ENCODE data around the gene KRT6B. TPM values are rescaled to one million over a fixed set of nuclear protein-coding genes. Genes with fewer than 3 reads are reported as not detected.

KRT6B gene
- total RNA-seq, 1 donor from 2014 or later: not detected

DNA sequence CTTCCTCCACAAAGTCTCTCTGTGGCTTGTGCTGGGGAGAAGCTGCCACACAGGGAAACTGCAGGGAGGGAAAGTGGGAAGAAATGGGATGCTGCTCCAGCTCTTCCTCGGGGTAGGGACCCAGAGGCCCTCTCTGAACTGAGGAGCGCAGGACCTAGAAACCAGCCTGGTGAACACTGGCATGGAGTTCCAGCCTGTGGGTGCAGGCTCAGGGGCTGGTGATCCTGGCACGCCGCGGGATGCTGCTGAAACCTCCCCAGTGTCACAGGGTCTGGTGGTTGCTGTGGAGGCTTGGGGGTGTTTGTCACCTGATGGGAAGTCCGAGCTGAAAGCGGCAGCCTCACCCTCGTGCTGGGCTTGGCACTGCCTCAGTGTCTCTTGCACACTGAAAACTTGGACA, 12.5 kb downstream of the KRT6B start:
- Mint-ChIP-seq H3K4me1 (ENCODE audit: low read depth) (no peaks in the 10 kb centered on the region), H3K4me3 (ENCODE audit: low read depth) (no peak overlapping the region), H3K9me3 (no peaks in the 10 kb centered on the region), H3K27me3 (ENCODE audit: low read depth) (peaks cover 13% of the 10 kb centered on the region), H3K36me3 (ENCODE audit: low read depth) (no peaks in the 10 kb centered on the region), H3K27ac (no peak overlapping the region)
- intact Hi-C loops (cut with micrococcal nuclease): no loop called here
- no peak for DNase-seq (ENCODE audit: low spot score)

DNA sequence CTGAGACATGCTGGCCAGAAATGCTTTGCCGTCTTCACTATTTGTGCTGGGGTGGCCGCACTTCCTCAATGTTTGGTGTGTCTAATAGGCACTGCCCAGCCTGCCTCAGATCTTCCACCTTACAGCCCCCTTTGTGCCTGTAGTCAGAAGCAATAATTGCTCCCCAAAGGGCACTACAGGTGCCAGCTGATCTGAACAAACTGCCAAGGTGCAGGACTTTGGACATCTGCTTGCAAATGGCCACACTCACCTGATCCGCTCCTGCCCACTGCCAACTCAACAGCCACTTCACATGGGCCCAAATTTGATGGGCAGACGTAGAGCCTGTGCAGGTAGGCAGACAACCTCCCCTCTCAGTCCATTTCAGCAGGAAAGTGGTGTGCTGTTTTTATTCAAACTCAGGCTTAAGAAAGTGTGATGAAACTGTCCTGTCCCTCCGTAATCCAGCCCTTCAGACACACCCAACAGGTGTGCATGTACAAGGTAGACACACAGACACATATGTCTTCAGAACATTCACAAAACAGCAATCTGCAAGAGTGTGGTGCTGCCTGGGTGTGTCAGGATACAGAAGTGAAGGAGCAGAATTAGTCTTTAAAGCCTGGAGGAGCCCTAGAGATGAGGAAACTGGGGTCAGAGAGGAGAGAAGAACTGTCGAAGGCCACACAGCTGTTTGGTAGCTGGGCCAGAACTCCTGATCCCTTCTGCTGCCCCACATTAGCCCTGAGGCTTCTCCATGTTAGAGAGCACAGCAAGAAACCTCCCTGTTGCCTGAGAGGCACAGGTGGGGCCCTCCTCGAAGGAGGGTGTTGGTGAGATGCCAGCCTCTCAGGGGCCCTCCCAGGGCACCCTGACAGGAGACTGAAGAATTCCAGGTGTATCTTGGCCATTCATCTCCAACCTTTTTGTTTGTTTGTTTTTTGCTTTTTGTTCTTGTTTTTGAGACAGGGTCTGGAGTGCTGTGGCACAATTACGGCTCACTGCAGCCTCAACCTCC, 13.3 kb downstream of the KRT6B start:
- intact Hi-C loops (cut with micrococcal nuclease): no loop called here
- H3K27me3 Mint-ChIP-seq (ENCODE audit: low read depth): peaks cover 13% of the 10 kb centered on the region
- no peak for DNase-seq (ENCODE audit: low spot score)

DNA sequence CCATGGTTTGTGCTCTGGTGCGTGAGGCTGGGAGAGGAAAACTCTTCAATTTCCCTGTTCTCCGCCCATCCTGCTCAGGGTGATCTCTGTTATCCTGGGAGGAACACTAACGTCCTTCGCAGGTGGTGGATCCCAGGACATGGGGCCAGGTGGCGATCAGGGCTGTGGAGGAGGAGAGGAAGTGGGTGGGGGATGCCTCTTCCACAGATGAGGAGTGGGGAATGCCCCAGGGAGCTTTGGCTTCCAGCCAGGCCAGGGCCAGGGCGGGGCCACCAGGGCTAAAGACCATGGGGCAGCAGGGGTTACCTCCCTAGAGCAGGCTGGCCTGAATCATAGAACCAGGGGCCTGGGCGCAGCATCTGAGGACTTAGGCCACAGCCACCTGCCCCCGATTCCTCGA, 14.4 kb downstream of the KRT6B start:
- Mint-ChIP-seq H3K9me3 (no peaks in the 10 kb centered on the region), H3K4me1 (ENCODE audit: low read depth) (no peaks in the 10 kb centered on the region), H3K36me3 (ENCODE audit: low read depth) (no peaks in the 10 kb centered on the region), H3K27ac (no peak overlapping the region), H3K27me3 (ENCODE audit: low read depth) (peaks cover 6% of the 10 kb centered on the region), H3K4me3 (ENCODE audit: low read depth) (no peak overlapping the region)
- intact Hi-C loops (cut with micrococcal nuclease): no loop called here
- DNase-seq (ENCODE audit: low spot score): no peak

More for the DNA sequence above, 13.3 kb downstream of the KRT6B start:
- no peaks in the 10 kb centered on the region for H3K4me1 Mint-ChIP-seq (ENCODE audit: low read depth)
- no peaks in the 10 kb centered on the region for H3K9me3 Mint-ChIP-seq
- H3K36me3 Mint-ChIP-seq (ENCODE audit: low read depth): no peaks in the 10 kb centered on the region
- H3K27ac Mint-ChIP-seq: no peak overlapping the region
- H3K4me3 Mint-ChIP-seq (ENCODE audit: low read depth): no peak overlapping the region

DNA sequence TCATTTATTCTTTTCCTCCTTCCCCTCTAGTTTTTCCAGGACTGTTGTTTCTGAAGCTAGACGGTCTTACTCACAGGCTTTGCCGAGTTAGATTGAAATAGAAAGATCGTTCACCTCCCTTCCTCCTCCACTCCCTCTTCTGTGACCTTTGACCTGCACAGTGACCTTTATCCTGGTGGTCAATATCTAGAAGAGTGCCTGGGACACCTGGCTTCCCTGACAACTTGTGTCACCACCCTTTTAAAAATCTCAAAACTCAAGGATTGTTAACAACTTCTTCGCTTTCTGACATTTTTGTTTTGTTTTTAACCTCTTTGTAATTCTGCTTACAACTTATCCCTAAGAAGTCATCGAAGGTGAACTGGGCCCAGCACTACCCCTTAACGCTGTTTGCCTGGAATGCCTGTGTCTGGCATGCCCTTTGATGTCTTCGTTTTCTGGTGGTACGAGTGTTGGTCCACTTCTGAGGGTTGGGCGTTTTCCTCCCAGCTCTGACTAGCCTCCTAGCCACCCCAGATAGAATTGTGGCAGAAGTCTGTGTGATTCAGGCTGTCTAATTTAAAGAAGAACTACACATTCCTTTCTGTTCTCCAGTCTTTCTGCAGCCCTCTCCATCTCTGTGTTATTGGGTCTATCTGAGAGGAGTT, 15.0 kb downstream of the KRT6B start:
- intact Hi-C loops (cut with micrococcal nuclease): no loop called here
- Mint-ChIP-seq H3K36me3 (ENCODE audit: low read depth) (no peaks in the 10 kb centered on the region), H3K4me3 (ENCODE audit: low read depth) (no peak overlapping the region), H3K4me1 (ENCODE audit: low read depth) (no peaks in the 10 kb centered on the region), H3K27me3 (ENCODE audit: low read depth) (peaks cover 2% of the 10 kb centered on the region), H3K9me3 (no peaks in the 10 kb centered on the region), H3K27ac (no peak overlapping the region)
- no peak for DNase-seq (ENCODE audit: low spot score)

DNA sequence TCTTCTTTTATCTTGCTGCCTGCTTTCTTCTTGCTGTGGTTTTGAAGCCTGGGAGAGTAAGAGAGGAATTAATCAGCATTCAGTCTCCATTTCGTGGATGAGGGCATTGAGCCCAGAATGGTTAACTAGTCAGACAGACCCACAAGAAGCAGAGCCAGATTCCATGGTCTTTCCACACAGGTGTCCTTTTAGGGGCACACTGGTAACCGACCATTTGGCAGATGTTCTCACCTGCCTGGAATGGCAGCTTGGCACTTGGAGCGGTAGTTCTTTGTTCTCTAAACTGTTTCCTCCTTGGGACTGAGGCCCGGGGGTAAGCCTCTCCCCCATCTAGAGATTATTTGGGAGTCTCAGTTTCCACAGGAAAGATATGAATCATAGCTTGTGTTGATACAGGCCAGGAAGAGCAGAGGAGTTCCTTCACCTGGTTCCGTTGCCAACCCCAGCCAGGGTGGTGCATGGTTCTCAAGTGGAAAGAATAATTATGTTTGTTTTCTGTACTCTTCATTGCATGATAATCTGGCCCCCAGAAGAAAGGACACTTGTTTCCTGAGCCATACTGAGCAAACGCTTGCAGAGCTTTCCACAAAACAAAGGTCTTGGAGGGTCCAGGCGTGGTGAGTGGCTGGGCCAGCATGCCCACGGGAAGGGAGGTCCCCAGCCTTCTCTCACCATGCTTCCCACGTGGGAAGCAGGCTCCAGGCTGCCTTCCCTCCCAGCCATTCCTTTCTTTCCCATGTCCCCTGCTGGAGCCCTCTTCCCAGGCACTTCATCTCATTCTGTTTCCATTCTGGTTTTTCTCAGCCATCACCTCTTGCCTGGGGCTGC, 15.7 kb downstream of the KRT6B start:
- no peak overlapping the region for H3K4me3 Mint-ChIP-seq (ENCODE audit: low read depth)
- no peak for DNase-seq (ENCODE audit: low spot score)
- no peak overlapping the region for H3K27ac Mint-ChIP-seq
- intact Hi-C loops (cut with micrococcal nuclease): no loop called here
- H3K27me3 Mint-ChIP-seq (ENCODE audit: low read depth): peaks cover 2% of the 10 kb centered on the region
- no peaks in the 10 kb centered on the region for H3K9me3 Mint-ChIP-seq
- no peaks in the 10 kb centered on the region for H3K4me1 Mint-ChIP-seq (ENCODE audit: low read depth)
- H3K36me3 Mint-ChIP-seq (ENCODE audit: low read depth): no peaks in the 10 kb centered on the region

DNA sequence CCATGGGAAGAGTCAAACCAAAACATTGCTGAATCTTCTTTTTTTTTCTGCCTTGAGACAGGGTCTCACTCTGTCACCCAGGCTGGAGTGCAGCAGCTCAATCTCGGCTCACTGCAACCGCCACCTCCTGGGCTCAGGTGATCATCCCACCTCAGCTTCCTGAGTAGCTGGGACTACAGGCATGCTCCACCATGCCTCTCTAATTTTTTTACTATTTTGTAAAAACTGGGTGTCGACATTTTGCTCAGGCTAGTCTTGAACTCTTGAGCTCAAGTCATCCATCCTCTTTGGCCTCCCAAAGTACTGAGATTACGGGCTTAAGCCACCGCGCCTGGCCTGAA, 16.3 kb downstream of the KRT6B start:
- intact Hi-C loops (cut with micrococcal nuclease): no loop called here
- no peak for DNase-seq (ENCODE audit: low spot score)
- Mint-ChIP-seq H3K27me3 (ENCODE audit: low read depth) (peaks cover 2% of the 10 kb centered on the region), H3K4me3 (ENCODE audit: low read depth) (no peak overlapping the region), H3K27ac (no peak overlapping the region), H3K36me3 (ENCODE audit: low read depth) (no peaks in the 10 kb centered on the region), H3K4me1 (ENCODE audit: low read depth) (no peaks in the 10 kb centered on the region), H3K9me3 (no peaks in the 10 kb centered on the region)

DNA sequence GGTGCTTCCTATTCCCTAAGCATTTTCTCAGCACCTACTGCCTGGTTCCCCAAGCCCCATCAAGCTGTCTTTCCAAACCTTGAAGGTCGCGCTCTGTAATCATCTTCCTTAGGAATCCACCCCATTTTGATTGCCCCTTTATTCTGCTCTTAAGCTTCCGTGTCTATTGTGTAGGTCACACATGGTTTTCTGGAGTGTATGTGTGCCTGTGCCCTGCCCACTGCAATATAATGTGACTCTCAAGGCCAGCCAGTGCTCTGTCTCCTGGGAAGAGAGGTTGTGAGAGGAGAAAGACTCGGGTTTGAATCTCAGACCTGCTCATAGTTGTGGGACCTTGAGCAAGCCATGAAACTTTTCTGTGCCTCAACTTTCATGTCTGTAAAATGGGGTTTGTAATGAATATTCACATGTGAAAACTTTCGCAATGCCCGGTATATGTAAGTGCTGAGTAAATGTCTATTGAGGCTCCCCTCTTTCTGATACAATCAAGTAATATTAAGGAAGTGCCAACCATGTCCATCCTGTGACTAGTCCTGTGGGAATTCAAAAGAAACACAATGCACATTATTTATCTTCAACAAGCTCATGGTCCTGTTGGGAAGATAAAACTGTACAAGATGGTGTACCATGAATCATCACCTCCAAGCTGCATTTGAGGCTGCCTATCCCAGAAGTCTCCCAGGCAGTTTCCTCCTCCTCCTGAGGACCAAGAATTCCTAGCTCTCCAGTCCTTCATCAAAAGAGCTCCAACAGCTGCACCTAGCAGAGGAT, 17.0 kb downstream of the KRT6B start:
- no peak for DNase-seq (ENCODE audit: low spot score)
- Mint-ChIP-seq H3K27me3 (ENCODE audit: low read depth) (peaks cover 2% of the 10 kb centered on the region), H3K4me3 (ENCODE audit: low read depth) (no peak overlapping the region), H3K27ac (no peak overlapping the region), H3K36me3 (ENCODE audit: low read depth) (no peaks in the 10 kb centered on the region), H3K4me1 (ENCODE audit: low read depth) (no peaks in the 10 kb centered on the region), H3K9me3 (no peaks in the 10 kb centered on the region)
- intact Hi-C loops (cut with micrococcal nuclease): no loop called here

DNA sequence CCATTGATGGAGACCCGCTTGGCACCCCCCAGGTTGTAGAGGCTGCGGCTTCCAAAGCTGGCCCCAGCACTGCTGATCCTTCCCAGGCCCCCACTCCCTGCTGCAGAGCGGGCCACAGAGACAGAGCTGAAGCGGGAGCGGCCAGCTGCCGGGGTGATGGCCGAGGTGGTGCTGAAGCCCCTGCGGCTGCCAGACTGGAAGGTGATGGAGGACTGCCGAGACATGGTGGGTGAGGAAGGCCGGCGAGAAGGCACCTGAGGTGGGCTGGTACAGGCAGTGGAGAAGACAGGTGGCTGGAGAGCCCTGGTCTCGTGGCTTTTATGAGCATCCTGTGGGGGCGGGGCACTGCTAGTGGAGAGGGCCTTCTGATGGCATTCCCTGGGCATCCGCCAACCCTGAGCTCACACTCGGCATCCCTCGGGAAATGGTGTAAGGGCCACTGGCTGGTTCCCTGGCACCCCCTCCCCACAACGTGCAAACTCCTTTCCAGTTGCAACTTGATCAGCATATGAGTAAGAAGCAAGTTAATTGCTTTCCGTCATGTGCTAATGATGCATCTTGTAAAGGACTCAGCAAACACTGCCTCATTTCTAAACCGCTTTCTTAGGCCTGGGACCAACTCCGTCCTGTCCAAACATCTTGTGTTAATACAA, 17.7 kb downstream of the KRT6B start, which contains the start of gene KRT75:
TSS of gene KRT75 (minus strand) at position 291 of the 653 bp plus-strand sequence. CDS start at position 224, 67 bp downstream.
- Mint-ChIP-seq H3K36me3 (ENCODE audit: low read depth) (no peaks in the 10 kb centered on the region), H3K27ac (no peak within 1 kb of the TSS), H3K4me1 (ENCODE audit: low read depth) (no peaks in the 10 kb centered on the region), H3K4me3 (ENCODE audit: low read depth) (no peak within 1 kb of the TSS), H3K9me3 (no peaks in the 10 kb centered on the region), H3K27me3 (ENCODE audit: low read depth) (peaks cover 2% of the 10 kb centered on the region)
- intact Hi-C loops (cut with micrococcal nuclease): no loop called here
- DNase-seq (ENCODE audit: low spot score): no peak

DNA sequence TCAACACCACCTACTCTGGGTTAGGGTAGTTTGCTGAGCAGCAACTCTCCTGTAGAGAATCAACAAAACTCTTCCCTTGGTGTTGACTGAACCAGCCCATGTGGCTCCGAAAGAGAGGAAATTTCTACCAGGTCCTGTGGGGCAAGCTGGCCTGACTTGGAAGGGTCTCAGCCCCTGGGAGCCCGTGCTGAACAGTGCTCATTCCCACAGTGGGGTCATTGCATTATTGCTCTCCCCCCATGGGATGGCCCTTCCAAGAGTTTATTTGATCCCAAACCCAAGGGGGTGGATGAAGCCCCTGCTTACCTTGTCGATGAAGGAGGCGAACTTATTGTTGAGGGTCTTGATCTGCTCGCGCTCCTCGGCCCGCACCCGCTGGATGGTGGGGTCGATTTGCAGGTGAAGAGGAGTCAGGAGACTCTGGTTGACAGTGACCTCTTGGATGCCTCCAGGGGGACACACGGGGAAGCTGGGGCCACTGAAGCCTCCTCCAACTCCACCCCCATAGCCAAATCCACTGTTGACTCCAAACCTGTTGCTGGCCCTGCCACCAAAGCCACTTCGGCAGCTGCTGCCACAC, 18.4 kb downstream of the KRT6B start:
- Mint-ChIP-seq H3K27me3 (ENCODE audit: low read depth) (peaks cover 2% of the 10 kb centered on the region), H3K9me3 (no peaks in the 10 kb centered on the region), H3K4me1 (ENCODE audit: low read depth) (no peaks in the 10 kb centered on the region), H3K27ac (no peak overlapping the region), H3K36me3 (ENCODE audit: low read depth) (no peaks in the 10 kb centered on the region), H3K4me3 (ENCODE audit: low read depth) (no peak overlapping the region)
- no peak for DNase-seq (ENCODE audit: low spot score)
- intact Hi-C loops (cut with micrococcal nuclease): no loop called here

DNA sequence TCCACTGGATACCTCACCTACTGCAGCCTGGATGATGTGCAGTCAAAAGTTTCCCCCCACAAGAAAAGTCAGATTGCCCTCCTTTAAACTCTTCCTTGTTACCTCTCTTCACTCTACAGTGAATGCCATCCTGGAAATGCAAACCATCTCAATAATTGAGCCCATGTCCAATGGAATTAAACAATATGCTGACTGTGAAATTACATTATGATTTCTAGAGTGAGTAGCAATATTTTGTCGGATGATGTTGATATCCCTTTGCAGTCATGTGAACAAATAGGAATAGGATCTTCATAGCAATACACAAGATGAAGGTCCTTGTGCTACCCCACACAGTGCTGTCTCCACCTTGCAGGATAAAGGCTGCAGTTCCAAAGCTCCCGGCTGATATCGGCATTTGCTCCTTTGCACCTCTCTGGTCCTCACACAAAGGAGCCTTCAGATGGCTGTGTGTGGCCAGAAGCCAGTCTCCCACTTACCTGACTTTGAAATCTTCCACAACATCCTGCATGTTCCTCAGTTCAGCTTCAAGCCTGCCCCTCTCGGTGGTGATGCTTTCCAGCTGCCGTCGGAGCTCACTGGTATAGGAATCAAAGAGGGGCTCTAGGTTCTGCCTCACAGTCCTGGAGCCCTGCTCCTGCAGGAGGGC, 19.3 kb downstream of the KRT6B start:
- no peaks in the 10 kb centered on the region for H3K4me1 Mint-ChIP-seq (ENCODE audit: low read depth)

DNA sequence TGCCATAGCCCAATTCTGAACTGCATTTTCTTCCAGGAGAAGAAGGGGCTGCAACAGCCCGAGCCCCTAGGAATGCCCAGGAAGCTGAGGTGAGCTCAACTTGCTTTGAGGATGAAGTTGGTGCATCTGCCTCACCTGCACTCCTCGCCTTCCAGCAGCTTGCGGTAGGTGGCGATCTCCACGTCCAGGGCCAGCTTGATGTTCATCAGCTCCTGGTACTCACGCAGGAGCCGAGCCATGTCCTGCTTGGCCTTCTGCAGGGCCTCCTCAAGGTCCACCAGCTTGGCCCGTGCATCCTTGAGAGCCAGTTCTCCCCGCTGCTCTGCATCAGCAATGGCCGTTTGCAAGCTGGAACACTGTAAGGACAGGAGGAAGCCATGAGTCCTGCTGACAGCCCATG, 23.8 kb downstream of the KRT6B start:
- Mint-ChIP-seq H3K9me3 (no peaks in the 10 kb centered on the region), H3K36me3 (ENCODE audit: low read depth) (no peaks in the 10 kb centered on the region), H3K4me1 (ENCODE audit: low read depth) (no peaks in the 10 kb centered on the region), H3K27ac (no peak overlapping the region), H3K27me3 (ENCODE audit: low read depth) (peaks cover 5% of the 10 kb centered on the region), H3K4me3 (ENCODE audit: low read depth) (no peak overlapping the region)
- DNase-seq (ENCODE audit: low spot score): no peak
- intact Hi-C loops (cut with micrococcal nuclease): no loop called here

More for the DNA sequence above, 19.3 kb downstream of the KRT6B start:
- H3K4me3 Mint-ChIP-seq (ENCODE audit: low read depth): no peak overlapping the region
- intact Hi-C loops (cut with micrococcal nuclease): no loop called here
- H3K27me3 Mint-ChIP-seq (ENCODE audit: low read depth): peaks cover 2% of the 10 kb centered on the region
- H3K9me3 Mint-ChIP-seq: no peaks in the 10 kb centered on the region
- H3K36me3 Mint-ChIP-seq (ENCODE audit: low read depth): no peaks in the 10 kb centered on the region
- no peak for DNase-seq (ENCODE audit: low spot score)
- H3K27ac Mint-ChIP-seq: no peak overlapping the region
